Measurements from ENCODE around the gene LMOD1. TPM values are rescaled to one million over a fixed set of nuclear protein-coding genes. Genes with fewer than 3 reads are reported as not detected.

LMOD1 gene
- total RNA-seq, 2 donors from 2014 or later: not detected

DNA sequence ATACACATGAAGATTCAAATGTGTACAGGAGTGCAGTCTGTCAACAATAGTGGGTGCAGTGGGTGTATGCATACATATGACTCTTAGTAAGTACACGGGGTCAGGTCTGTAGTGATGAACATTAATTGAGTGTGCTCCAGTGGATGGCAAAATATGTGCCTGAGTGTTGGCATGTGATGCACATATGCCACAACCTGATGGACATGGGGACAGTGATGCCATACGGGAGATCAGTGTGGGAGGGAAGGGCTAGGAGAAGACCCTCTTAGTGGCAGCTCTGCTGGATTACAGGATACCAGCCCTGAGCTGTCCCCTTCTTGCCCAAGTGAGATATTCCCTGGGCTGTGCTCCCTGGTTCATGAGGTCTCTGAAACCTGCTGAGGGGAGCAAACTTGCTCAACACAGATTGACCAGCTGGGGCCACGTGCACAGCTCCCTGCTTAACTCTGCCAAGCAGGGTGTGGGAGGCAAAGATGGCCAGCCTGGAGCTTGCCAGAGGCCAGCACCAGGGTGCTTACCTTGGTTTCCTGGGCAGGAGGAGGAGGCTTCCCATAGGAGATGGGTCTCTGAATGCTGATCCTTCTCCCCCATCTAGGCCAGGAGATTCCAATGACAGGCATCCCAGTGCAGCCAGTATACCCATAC is 55.4 kb downstream of the LMOD1 start:
- H3K4me3 Mint-ChIP-seq: no peak overlapping the region
- peaks cover 65% of the 10 kb centered on the region for H3K27me3 Mint-ChIP-seq
- H3K9me3 ChIP-seq (ENCODE audit: control insufficient read depth, low read length, poor library complexity, severe bottlenecking): no peaks in the 10 kb centered on the region
- ATAC-seq (no peak), DNase-seq (no peak)
- peaks cover 3% of the 10 kb centered on the region for H3K36me3 Mint-ChIP-seq (ENCODE audit: low read depth)
- H3K4me1 Mint-ChIP-seq: peaks cover 8% of the 10 kb centered on the region
- no peak overlapping the region for H3K27ac Mint-ChIP-seq

- Mint-ChIP-seq H3K27me3 (peaks cover 68% of the 10 kb centered on the region), H3K36me3 (ENCODE audit: low read depth) (peaks cover 3% of the 10 kb centered on the region), H3K4me3 (no peak overlapping the region), H3K4me1 (peaks cover 7% of the 10 kb centered on the region), H3K27ac (no peak overlapping the region)
- H3K9me3 ChIP-seq (ENCODE audit: control insufficient read depth, low read length, poor library complexity, severe bottlenecking): no peaks in the 10 kb centered on the region
- no peak for ATAC-seq
- no peak for DNase-seq
These were observed 56.1 kb downstream of the LMOD1 start for GRCh38 chr1:201890223-201890622.

- Mint-ChIP-seq H3K4me3 (peak overlapping the region; percentile 62), H3K27me3 (peaks cover 70% of the 10 kb centered on the region), H3K27ac (no peak overlapping the region), H3K4me1 (peaks cover 9% of the 10 kb centered on the region), H3K36me3 (ENCODE audit: low read depth) (peaks cover 3% of the 10 kb centered on the region)
- ATAC-seq (no peak), DNase-seq (no peak)
- H3K9me3 ChIP-seq (ENCODE audit: control insufficient read depth, low read length, poor library complexity, severe bottlenecking): no peaks in the 10 kb centered on the region
These were observed 57.0 kb downstream of the LMOD1 start for GRCh38 chr1:201889090-201889968.

DNA sequence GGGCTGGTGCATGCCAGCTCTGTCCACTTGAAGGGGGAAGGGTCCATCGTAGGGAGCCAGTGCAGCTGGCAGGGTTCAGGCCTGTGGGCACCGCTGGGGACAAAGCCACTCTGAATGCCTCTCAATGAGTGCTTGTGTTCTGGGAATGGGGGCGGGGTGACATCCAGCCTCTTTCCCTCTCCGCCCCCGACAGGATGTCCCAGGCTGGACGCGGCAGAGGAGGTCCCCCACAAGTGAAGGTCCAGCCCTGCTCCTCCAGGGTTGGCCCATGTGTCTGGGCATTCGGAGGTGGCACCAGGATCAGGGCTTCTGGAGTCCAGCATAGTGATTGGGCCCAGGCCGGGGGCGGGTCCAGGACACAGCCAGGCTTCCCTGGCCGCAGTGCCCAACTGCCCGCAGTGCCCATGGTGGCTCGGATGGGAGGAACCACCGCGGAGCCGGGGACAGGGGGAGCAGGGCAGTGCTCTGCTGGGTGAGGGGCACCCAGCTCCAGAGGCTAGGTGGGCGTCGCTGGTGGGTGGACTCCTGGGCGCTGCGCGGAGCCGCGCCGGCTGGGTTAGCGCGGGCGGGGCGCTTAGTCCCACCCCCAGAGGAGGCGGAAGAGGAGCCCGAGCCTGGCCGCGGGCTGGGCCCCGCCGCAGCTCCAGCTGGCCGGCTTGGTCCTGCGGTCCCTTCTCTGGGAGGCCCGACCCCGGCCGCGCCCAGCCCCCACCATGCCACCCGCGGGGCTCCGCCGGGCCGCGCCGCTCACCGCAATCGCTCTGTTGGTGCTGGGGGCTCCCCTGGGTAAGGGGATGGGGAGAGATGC is 57.9 kb downstream of the LMOD1 start, which contains the start of gene SHISA4:
TSS of gene SHISA4 (plus strand) at position 617 of the 808 bp plus-strand sequence. CDS start at position 714, 97 bp downstream.
- DNase-seq (no peak), ATAC-seq (peak; percentile 66)
- H3K27me3 Mint-ChIP-seq: peaks cover 62% of the 10 kb centered on the region
- H3K36me3 Mint-ChIP-seq (ENCODE audit: low read depth): peaks cover 3% of the 10 kb centered on the region
- H3K4me1 Mint-ChIP-seq: peaks cover 11% of the 10 kb centered on the region
- peak within 1 kb of the TSS; percentile 62 for H3K4me3 Mint-ChIP-seq
- no peaks in the 10 kb centered on the region for H3K9me3 ChIP-seq (ENCODE audit: control insufficient read depth, low read length, poor library complexity, severe bottlenecking)
- no peak within 1 kb of the TSS for H3K27ac Mint-ChIP-seq

DNA sequence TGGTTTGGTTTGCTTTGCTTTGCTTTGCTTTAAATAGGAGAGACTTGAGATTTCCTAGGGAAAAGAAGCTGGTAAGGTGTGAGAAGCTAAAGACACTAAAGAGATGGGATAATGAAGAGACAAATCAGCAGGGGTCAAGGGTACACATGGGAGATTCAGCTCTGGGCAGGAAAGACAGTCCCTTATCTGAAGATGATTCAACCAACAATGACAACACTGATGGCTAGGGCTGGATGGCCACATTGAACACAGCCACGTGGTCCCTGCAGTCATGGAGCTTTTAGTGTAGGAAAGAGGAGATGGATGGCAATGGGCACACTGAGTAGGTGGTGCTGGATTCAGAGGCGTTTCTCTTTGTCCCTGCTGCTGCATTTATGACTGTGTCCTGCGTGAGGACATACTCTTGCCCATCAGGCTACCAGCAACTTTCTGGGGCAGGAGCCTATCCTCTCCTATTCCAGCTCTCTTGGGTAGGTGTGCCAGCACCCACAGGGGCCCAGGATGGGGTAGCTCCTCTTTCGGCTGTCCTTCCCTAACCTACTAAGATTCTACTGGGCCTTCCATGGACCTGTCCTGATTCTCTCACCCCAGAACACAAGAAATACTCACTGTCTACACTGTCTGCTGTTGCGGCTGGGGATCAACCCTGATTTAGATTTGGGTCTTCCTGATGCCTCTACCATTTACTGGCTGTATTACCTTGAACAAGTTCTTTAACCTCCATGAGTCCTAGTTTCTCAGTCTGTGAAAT is 59.1 kb downstream of the LMOD1 start:
- Mint-ChIP-seq H3K27ac (no peak overlapping the region), H3K36me3 (ENCODE audit: low read depth) (peaks cover 3% of the 10 kb centered on the region), H3K4me3 (no peak overlapping the region), H3K4me1 (peaks cover 11% of the 10 kb centered on the region), H3K27me3 (peaks cover 52% of the 10 kb centered on the region)
- no peak for ATAC-seq
- no peak for DNase-seq
- no peaks in the 10 kb centered on the region for H3K9me3 ChIP-seq (ENCODE audit: control insufficient read depth, low read length, poor library complexity, severe bottlenecking)

GRCh38 chr1:201886103-201886885 is 60.1 kb downstream of the LMOD1 start:
- peaks cover 14% of the 10 kb centered on the region for H3K4me1 Mint-ChIP-seq
- DNase-seq (no peak), ATAC-seq (no peak)
- H3K4me3 Mint-ChIP-seq: no peak overlapping the region
- no peaks in the 10 kb centered on the region for H3K9me3 ChIP-seq (ENCODE audit: control insufficient read depth, low read length, poor library complexity, severe bottlenecking)
- no peak overlapping the region for H3K27ac Mint-ChIP-seq
- H3K36me3 Mint-ChIP-seq (ENCODE audit: low read depth): no peaks in the 10 kb centered on the region
- H3K27me3 Mint-ChIP-seq: peaks cover 42% of the 10 kb centered on the region

GRCh38 chr1:201885531-201886075 is 60.7 kb downstream of the LMOD1 start:
- DNase-seq: no peak
- H3K27ac Mint-ChIP-seq: no peak overlapping the region

GRCh38 chr1:201884425-201884824 is 61.9 kb downstream of the LMOD1 start:
- no peaks in the 10 kb centered on the region for H3K9me3 ChIP-seq (ENCODE audit: control insufficient read depth, low read length, poor library complexity, severe bottlenecking)
- H3K27ac Mint-ChIP-seq: no peak overlapping the region
- DNase-seq (no peak), ATAC-seq (no peak)
- H3K4me3 Mint-ChIP-seq: no peak overlapping the region
- H3K27me3 Mint-ChIP-seq: peaks cover 25% of the 10 kb centered on the region
- no peaks in the 10 kb centered on the region for H3K36me3 Mint-ChIP-seq (ENCODE audit: low read depth)
- peaks cover 12% of the 10 kb centered on the region for H3K4me1 Mint-ChIP-seq

More at GRCh38 chr1:201885531-201886075, 60.7 kb downstream of the LMOD1 start:
- no peaks in the 10 kb centered on the region for H3K9me3 ChIP-seq (ENCODE audit: control insufficient read depth, low read length, poor library complexity, severe bottlenecking)
- no peak for ATAC-seq
- peaks cover 14% of the 10 kb centered on the region for H3K4me1 Mint-ChIP-seq
- H3K27me3 Mint-ChIP-seq: peaks cover 35% of the 10 kb centered on the region
- H3K4me3 Mint-ChIP-seq: no peak overlapping the region
- no peaks in the 10 kb centered on the region for H3K36me3 Mint-ChIP-seq (ENCODE audit: low read depth)

GRCh38 chr1:201883786-201884185 is 62.6 kb downstream of the LMOD1 start:
- H3K27ac Mint-ChIP-seq: no peak overlapping the region
- peaks cover 12% of the 10 kb centered on the region for H3K4me1 Mint-ChIP-seq
- H3K9me3 ChIP-seq (ENCODE audit: control insufficient read depth, low read length, poor library complexity, severe bottlenecking): no peaks in the 10 kb centered on the region
- no peak overlapping the region for H3K4me3 Mint-ChIP-seq
- peaks cover 23% of the 10 kb centered on the region for H3K27me3 Mint-ChIP-seq
- no peaks in the 10 kb centered on the region for H3K36me3 Mint-ChIP-seq (ENCODE audit: low read depth)
- ATAC-seq (no peak), DNase-seq (no peak)

DNA sequence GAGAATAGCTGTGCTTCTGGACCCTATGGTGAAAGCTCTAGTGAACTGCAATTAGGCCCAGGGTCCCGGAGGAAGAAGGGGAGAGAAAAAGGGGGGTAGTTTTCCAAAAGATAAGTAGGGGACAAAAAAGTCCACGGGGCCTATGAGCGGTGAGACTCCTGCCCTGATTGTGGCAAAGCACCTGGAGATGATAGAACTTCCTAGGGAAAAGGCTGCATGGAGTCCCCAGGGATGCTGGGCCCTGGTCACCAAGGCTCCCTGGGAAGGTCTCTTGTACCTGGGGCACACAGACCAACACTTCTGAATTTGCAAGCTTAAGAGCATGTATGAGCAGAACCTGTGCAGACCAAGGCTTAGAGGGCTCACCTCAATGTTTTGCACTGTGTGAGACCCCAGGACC is 63.1 kb downstream of the LMOD1 start:
- H3K4me3 Mint-ChIP-seq: no peak overlapping the region
- no peak overlapping the region for H3K27ac Mint-ChIP-seq
- DNase-seq (no peak), ATAC-seq (no peak)
- H3K4me1 Mint-ChIP-seq: peaks cover 11% of the 10 kb centered on the region
- peaks cover 23% of the 10 kb centered on the region for H3K27me3 Mint-ChIP-seq
- H3K36me3 Mint-ChIP-seq (ENCODE audit: low read depth): no peaks in the 10 kb centered on the region
- H3K9me3 ChIP-seq (ENCODE audit: control insufficient read depth, low read length, poor library complexity, severe bottlenecking): no peaks in the 10 kb centered on the region

DNA sequence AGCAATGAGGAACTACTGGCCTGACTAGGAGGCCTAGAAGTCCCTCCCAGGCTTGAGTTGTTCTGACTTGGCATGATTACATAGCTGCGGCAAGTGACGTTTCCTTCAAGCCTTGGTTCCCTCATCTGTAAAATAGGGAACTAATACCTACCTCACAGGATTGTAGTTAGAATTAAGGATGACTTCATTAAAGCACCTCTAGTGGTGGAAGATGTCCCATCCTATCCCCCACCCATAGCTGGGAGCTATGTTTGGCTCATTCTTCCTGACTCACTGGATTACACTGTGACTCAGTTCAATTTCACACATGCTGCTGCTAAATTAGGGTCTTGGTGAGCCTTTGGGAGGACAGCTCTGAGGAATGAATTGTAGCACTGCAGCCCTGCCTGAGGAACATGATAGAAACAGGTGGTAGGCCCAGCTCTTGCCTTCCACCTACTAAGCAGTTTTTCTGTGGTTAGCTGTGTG is 63.6 kb downstream of the LMOD1 start:
- no peak overlapping the region for H3K27ac Mint-ChIP-seq
- no peak for DNase-seq

DNA sequence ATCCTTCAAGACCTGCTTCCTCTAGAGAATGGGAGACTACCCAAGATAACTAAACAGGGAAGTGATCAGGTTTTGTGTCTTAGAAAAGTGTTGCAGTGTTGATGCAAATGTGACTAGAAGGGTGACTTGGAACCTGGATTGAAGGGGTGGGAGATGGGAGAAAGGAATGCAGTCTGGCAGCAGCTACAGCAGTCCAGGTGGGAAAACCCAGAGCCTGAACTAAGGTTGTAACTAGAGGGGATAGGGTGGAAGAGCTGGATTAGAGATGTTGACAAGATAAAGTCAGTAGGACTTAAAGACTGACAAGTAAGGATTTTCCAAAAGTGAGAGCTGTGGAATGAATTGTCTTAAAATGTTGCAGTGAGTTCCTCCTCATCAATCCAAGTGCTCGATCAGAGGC is 64.7 kb downstream of the LMOD1 start:
- Mint-ChIP-seq H3K27me3 (peaks cover 6% of the 10 kb centered on the region), H3K4me3 (no peak overlapping the region), H3K4me1 (peaks cover 8% of the 10 kb centered on the region), H3K36me3 (ENCODE audit: low read depth) (no peaks in the 10 kb centered on the region), H3K27ac (no peak overlapping the region)
- H3K9me3 ChIP-seq (ENCODE audit: control insufficient read depth, low read length, poor library complexity, severe bottlenecking): no peaks in the 10 kb centered on the region
- DNase-seq (no peak), ATAC-seq (no peak)

More for the DNA sequence above, 63.6 kb downstream of the LMOD1 start:
- Mint-ChIP-seq H3K4me1 (peaks cover 8% of the 10 kb centered on the region), H3K4me3 (no peak overlapping the region), H3K27me3 (peaks cover 17% of the 10 kb centered on the region), H3K36me3 (ENCODE audit: low read depth) (no peaks in the 10 kb centered on the region)
- ATAC-seq: peak; percentile 71
- no peaks in the 10 kb centered on the region for H3K9me3 ChIP-seq (ENCODE audit: control insufficient read depth, low read length, poor library complexity, severe bottlenecking)
